Nephron progenitor cell (in vitro differentiated cells): ENCODE results near the gene FLT4.

Experiments used
- DNase-seq: peaks from one replicate; pipeline ENCODE4 v3.0.0; 2021
- H3K27ac Mint-ChIP-seq: 2 replicates; pipeline ENCODE4 v1.8.0; 2021; ENCODE audit warnings: mild to moderate bottlenecking, moderate library complexity, mixed read lengths
- H3K27me3 Mint-ChIP-seq: 2 replicates; pipeline ENCODE4 v1.8.0; 2021; ENCODE audit warnings: mild to moderate bottlenecking, low read depth, mixed read lengths; ENCODE audit not compliant: poor library complexity
- H3K36me3 Mint-ChIP-seq: 2 replicates; pipeline ENCODE4 v1.8.0; 2021; ENCODE audit warnings: low read depth, mixed read lengths
- H3K4me1 Mint-ChIP-seq: 2 replicates; pipeline ENCODE4 v1.8.0; 2021; ENCODE audit warnings: mixed read lengths
- H3K4me3 Mint-ChIP-seq: 2 replicates; pipeline ENCODE4 v1.8.0; 2021; ENCODE audit warnings: mild to moderate bottlenecking, moderate library complexity, mixed read lengths
- H3K9me3 Mint-ChIP-seq: 2 replicates; pipeline ENCODE4 v1.8.0; 2021; ENCODE audit warnings: mild to moderate bottlenecking, moderate library complexity, mixed read lengths
- CTCF ChIP-seq: fragments of 200-600 bp; sonication (generic); IDR thresholded peaks from 2 replicates; pipeline ENCODE4 v1.5.0; 2021; ENCODE audit warnings: antibody characterized with exemption

FLT4 gene

GRCh38 chr5:180627386-180628120 lies 21.8 kb downstream of the FLT4 start:
- Mint-ChIP-seq H3K27me3 (peaks cover 6% of the 10 kb centered on the region), H3K9me3 (no peaks in the 10 kb centered on the region), H3K27ac (no peak overlapping the region), H3K36me3 (no peaks in the 10 kb centered on the region), H3K4me1 (peaks cover 27% of the 10 kb centered on the region), H3K4me3 (no peak overlapping the region)
- TF ChIP-seq CTCF: no peak
- DNase-seq: no peak

GRCh38 chr5:180626661-180627385 lies 22.6 kb downstream of the FLT4 start:
- H3K27ac Mint-ChIP-seq: no peak overlapping the region
- no peaks in the 10 kb centered on the region for H3K36me3 Mint-ChIP-seq
- DNase-seq: no peak
- H3K27me3 Mint-ChIP-seq: peaks cover 6% of the 10 kb centered on the region
- TF ChIP-seq CTCF: no peak
- peaks cover 21% of the 10 kb centered on the region for H3K4me1 Mint-ChIP-seq
- no peak overlapping the region for H3K4me3 Mint-ChIP-seq
- H3K9me3 Mint-ChIP-seq: no peaks in the 10 kb centered on the region

GRCh38 chr5:180625791-180626660 lies 23.4 kb downstream of the FLT4 start:
- Mint-ChIP-seq H3K36me3 (no peaks in the 10 kb centered on the region), H3K4me1 (peaks cover 21% of the 10 kb centered on the region), H3K27me3 (peaks cover 9% of the 10 kb centered on the region), H3K4me3 (no peak overlapping the region), H3K9me3 (no peaks in the 10 kb centered on the region), H3K27ac (no peak overlapping the region)
- DNase-seq: no peak
- no peak for TF ChIP-seq CTCF

GRCh38 chr5:180625125-180625790 lies 24.1 kb downstream of the FLT4 start:
- no peak for TF ChIP-seq CTCF
- Mint-ChIP-seq H3K36me3 (no peaks in the 10 kb centered on the region), H3K27ac (no peak overlapping the region), H3K4me1 (peaks cover 21% of the 10 kb centered on the region), H3K27me3 (peaks cover 15% of the 10 kb centered on the region), H3K9me3 (no peaks in the 10 kb centered on the region), H3K4me3 (no peak overlapping the region)
- no peak for DNase-seq

GRCh38 chr5:180624587-180624986 lies 24.8 kb downstream of the FLT4 start:
- no peak for DNase-seq
- H3K9me3 Mint-ChIP-seq: no peaks in the 10 kb centered on the region
- peaks cover 21% of the 10 kb centered on the region for H3K4me1 Mint-ChIP-seq
- H3K27ac Mint-ChIP-seq: no peak overlapping the region
- no peak overlapping the region for H3K4me3 Mint-ChIP-seq
- H3K36me3 Mint-ChIP-seq: no peaks in the 10 kb centered on the region
- H3K27me3 Mint-ChIP-seq: peaks cover 18% of the 10 kb centered on the region
- no peak for TF ChIP-seq CTCF
